ENCODE measurements around the gene NEDD1. TPM values are rescaled to one million over a fixed set of nuclear protein-coding genes. Genes with fewer than 3 reads are reported as not detected.

Gene NEDD1
- total and polyA plus RNA-seq, 7 donors, result 7.4 to 27.4 (median 13.5) TPM

DNA sequence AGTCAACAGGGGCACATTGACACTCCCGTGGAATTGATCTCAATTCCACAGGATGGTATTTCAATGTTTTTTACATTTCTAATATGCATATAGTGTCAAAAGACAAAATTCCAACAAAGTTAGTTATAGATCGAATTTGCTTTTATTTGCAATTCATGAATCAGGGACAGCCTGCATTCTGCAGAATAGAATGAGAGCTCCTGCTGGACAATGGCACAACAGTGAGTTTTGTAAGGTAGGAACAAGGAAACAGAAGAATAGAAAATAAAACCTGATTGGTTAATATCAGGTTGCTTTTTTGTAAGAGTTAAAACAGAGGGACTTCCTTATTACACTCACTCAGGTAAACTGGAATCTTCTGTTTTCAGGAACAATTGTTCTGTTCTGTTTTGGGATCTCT is 32.8 kb upstream of the NEDD1 start:
- intact Hi-C loops (cut with DNase I), result no loop called here
- no peaks in the 10 kb centered on the region for H3K36me3 ChIP-seq (ENCODE audit: insufficient read depth in 1 of 2, low read depth in 1 of 2)
- H3K27ac ChIP-seq, result no peak overlapping the region
- H3K27me3 ChIP-seq (ENCODE audit: insufficient read depth in 3 of 3, low read length in 2 of 3), result peaks cover 0 to 3% (median 0%) of the 10 kb centered on the region in 3 donors
- no peak for DNase-seq
- H3K4me1 ChIP-seq, result no peaks in the 10 kb centered on the region
- no peak for TF ChIP-seq CTCF (IDR thresholded peaks at IDR 0.05)
- ATAC-seq, result no peak
- no peaks in the 10 kb centered on the region for H3K9me3 ChIP-seq
- 87 to 88% (median 87%) methylated on average over 2 of the region's 2 CpGs for WGBS, 3 donors
- H3K4me3 ChIP-seq, result no peak overlapping the region

- Histone ChIP-seq H3K9me3 (no peaks in the 10 kb centered on the region), H3K36me3 (ENCODE audit: insufficient read depth in 1 of 2, low read depth in 1 of 2) (no peaks in the 10 kb centered on the region), H3K27ac (no peak overlapping the region), H3K4me3 (no peak overlapping the region), H3K27me3 (ENCODE audit: insufficient read depth in 3 of 3, low read length in 2 of 3) (peaks cover 0 to 3% (median 0%) of the 10 kb centered on the region in 3 donors), H3K4me1 (no peaks in the 10 kb centered on the region)
- intact Hi-C loops (cut with DNase I), result no loop called here
- WGBS, 3 donors, result 83 to 85% (median 84%) methylated on average over 3 of the region's 3 CpGs
- DNase-seq, result no peak
- ATAC-seq, result no peak
- TF ChIP-seq CTCF (IDR thresholded peaks at IDR 0.05), result no peak
Observed at GRCh38 chr12:96876966-96877365, 30.1 kb upstream of the NEDD1 start.

GRCh38 chr12:96878704-96879103 is 28.4 kb upstream of the NEDD1 start:
- no peaks in the 10 kb centered on the region for H3K9me3 ChIP-seq
- peaks cover 0 to 3% (median 0%) of the 10 kb centered on the region in 3 donors for H3K27me3 ChIP-seq (ENCODE audit: insufficient read depth in 3 of 3, low read length in 2 of 3)
- H3K4me3 ChIP-seq, result no peak overlapping the region
- no peak for TF ChIP-seq CTCF (IDR thresholded peaks at IDR 0.05)
- no peaks in the 10 kb centered on the region for H3K4me1 ChIP-seq
- no peaks in the 10 kb centered on the region for H3K36me3 ChIP-seq (ENCODE audit: insufficient read depth in 1 of 2, low read depth in 1 of 2)
- WGBS, 3 donors, result 73 to 90% (median 88%) methylated on average over 1 of the region's 1 CpG
- intact Hi-C loops (cut with DNase I), result no loop called here
- no peak overlapping the region for H3K27ac ChIP-seq
- ATAC-seq (no peak), DNase-seq (no peak)

DNA sequence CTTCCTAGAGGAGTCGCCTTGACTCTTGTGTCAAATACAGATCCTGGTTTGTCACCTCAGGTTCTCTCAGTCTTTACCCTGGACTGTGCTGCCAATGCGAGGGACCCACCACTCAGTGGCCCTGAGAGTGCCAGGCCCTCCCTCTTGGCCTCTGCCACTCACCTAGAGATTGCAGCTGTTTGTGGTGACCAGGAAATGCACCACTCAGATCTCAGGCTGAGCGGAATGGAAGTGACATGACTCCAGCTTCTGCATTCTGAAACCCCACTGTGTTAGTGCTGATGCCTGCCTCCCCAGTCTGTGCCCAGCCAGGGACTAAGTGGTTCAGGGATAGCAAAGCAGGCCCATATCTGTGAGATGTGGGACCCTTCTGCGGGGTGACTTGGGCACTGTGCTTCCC is 27.8 kb upstream of the NEDD1 start:
- 83 to 88% (median 86%) methylated on average over 4 of the region's 4 CpGs for WGBS, 3 donors
- Histone ChIP-seq H3K36me3 (ENCODE audit: insufficient read depth in 1 of 2, low read depth in 1 of 2) (no peaks in the 10 kb centered on the region), H3K27ac (no peak overlapping the region), H3K27me3 (ENCODE audit: insufficient read depth in 3 of 3, low read length in 2 of 3) (peaks cover 0 to 3% (median 0%) of the 10 kb centered on the region in 3 donors), H3K9me3 (no peaks in the 10 kb centered on the region), H3K4me3 (no peak overlapping the region), H3K4me1 (no peaks in the 10 kb centered on the region)
- ATAC-seq (no peak), DNase-seq (no peak)
- intact Hi-C loops (cut with DNase I), result no loop called here
- TF ChIP-seq CTCF (IDR thresholded peaks at IDR 0.05), result no peak

GRCh38 chr12:96880220-96880619 is 26.8 kb upstream of the NEDD1 start:
- no peak for DNase-seq
- H3K9me3 ChIP-seq, result no peaks in the 10 kb centered on the region
- H3K4me3 ChIP-seq, result no peak overlapping the region
- H3K36me3 ChIP-seq (ENCODE audit: insufficient read depth in 1 of 2, low read depth in 1 of 2), result no peaks in the 10 kb centered on the region
- no peak for ATAC-seq
- intact Hi-C loops (cut with DNase I), result no loop called here
- no peak overlapping the region for H3K27ac ChIP-seq
- H3K4me1 ChIP-seq, result no peaks in the 10 kb centered on the region
- 85 to 88% (median 85%) methylated on average over 3 of the region's 3 CpGs for WGBS, 3 donors
- TF ChIP-seq CTCF (IDR thresholded peaks at IDR 0.05), result no peak
- peaks cover 0 to 3% (median 0%) of the 10 kb centered on the region in 3 donors for H3K27me3 ChIP-seq (ENCODE audit: insufficient read depth in 3 of 3, low read length in 2 of 3)
